ENCODE measurements around the gene IL22RA1. TPM values are rescaled to one million over a fixed set of nuclear protein-coding genes. Genes with fewer than 3 reads are reported as not detected.

IL22RA1 gene
- total RNA-seq, 4 donors from 2014 or later: 0.12 to 1.2 (median 0.39) TPM

GRCh38 chr1:24094554-24094953 is 48.4 kb downstream of the IL22RA1 start:
- TF ChIP-seq CTCF (IDR thresholded peaks at IDR 0.05): no peak
- DNase-seq (ENCODE audit: low spot score) (no peak), ATAC-seq (ENCODE audit: low FRiP score) (no peak)

GRCh38 chr1:24093732-24094131 is 49.2 kb downstream of the IL22RA1 start:
- TF ChIP-seq CTCF (IDR thresholded peaks at IDR 0.05): no peak
- ATAC-seq (ENCODE audit: low FRiP score) (no peak), DNase-seq (ENCODE audit: low spot score) (no peak)

- ATAC-seq (ENCODE audit: low FRiP score) (no peak), DNase-seq (ENCODE audit: low spot score) (no peak)
- no peak for TF ChIP-seq CTCF (IDR thresholded peaks at IDR 0.05)
Observed at GRCh38 chr1:24092979-24093378, 50.0 kb downstream of the IL22RA1 start.

- DNase-seq (ENCODE audit: low spot score) (no peak), ATAC-seq (ENCODE audit: low FRiP score) (no peak)
- TF ChIP-seq CTCF (IDR thresholded peaks at IDR 0.05): no peak
Observed at GRCh38 chr1:24091971-24092482, 50.9 kb downstream of the IL22RA1 start.

- no peak for TF ChIP-seq CTCF (IDR thresholded peaks at IDR 0.05)
- DNase-seq (ENCODE audit: low spot score) (no peak), ATAC-seq (ENCODE audit: low FRiP score) (no peak)
Observed at GRCh38 chr1:24090736-24091135, 52.2 kb downstream of the IL22RA1 start.

- no peak for DNase-seq (ENCODE audit: low spot score)
- TF ChIP-seq CTCF (IDR thresholded peaks at IDR 0.05): no peak
- no peak for ATAC-seq (ENCODE audit: low FRiP score)
Observed at GRCh38 chr1:24089743-24090555, 53.0 kb downstream of the IL22RA1 start.

All from omental fat pad (tissue), 4 donors.